HepG2 (cell line): Measurements from ENCODE around the gene DENND2A. TPM values are rescaled to one million over a fixed set of nuclear protein-coding genes. Genes with fewer than 3 reads are reported as not detected.

Experiments used
- ATAC-seq: fragments of 200-7000 bp; cut with Tn5 transposase; 3 replicates; pipeline ENCODE4 v1.9.1; 2020; ENCODE audit warnings: mild to moderate bottlenecking, moderate library complexity
- BruUV-seq: library from RNA; stranded (reverse); fragments of 400-500 nt; replicated peaks from 2 replicates; lab custom pipeline; 2021; lab: Mats Ljungman, UMichigan
- CTCF ChIA-PET: fragments of 300-600 bp; formaldehyde crosslinking; extraction: SDS; loops from one replicate; lab custom pipeline; 2021; ENCODE audit warnings: low total read pairs, inconsistent platforms, low intra/inter-chr PET ratio; lab: Yijun Ruan, JAX
- POLR2A ChIA-PET: fragments of 350-600 bp; sonication (Branson Sonifier 250); formaldehyde crosslinking; loops from one replicate; lab custom pipeline; 2020; ENCODE audit warnings: antibody characterized with exemption, inconsistent platforms; lab: Yijun Ruan, JAX
- DNase-seq: peaks from one replicate; pipeline ENCODE4 v3.0.0-alpha.2; 2015; ENCODE audit warnings: low spot score
- FAIRE-seq: peaks from 3 replicates; lab custom pipeline; 2011; peaks lifted over from hg19 to GRCh38; lab: Jason Lieb, UNC
- H2AFZ ChIP-seq: one replicate; pipeline ENCODE4 v1.6.1; 2011; ENCODE audit warnings: low read length, inconsistent platforms
- H3K27ac ChIP-seq: fragments of 300-600 bp; 3 replicates; pipeline ENCODE4 v1.8.0; 2011; ENCODE audit warnings: mixed run types, mild to moderate bottlenecking, mixed read lengths, low read length, inconsistent platforms; ENCODE audit not compliant: insufficient read depth; ENCODE audit errors: extremely low read length
- H3K27me3 ChIP-seq, 2 experiments: fragments of 200-600 bp in 1 of 2; 2 replicates in 1 of 2; 3 replicates in 1 of 2; pipeline versions ENCODE4 v1.6.0 to v1.8.0; 2011; ENCODE audit warnings: low read length in 2 of 2, mild to moderate bottlenecking in 2 of 2, moderate library complexity in 2 of 2, inconsistent platforms in 1 of 2; ENCODE audit not compliant: insufficient read depth in 2 of 2, control insufficient read depth in 1 of 2
- H3K36me3 ChIP-seq, 2 experiments: fragments of 200-600 bp in 1 of 2; replicated peaks in 1 of 2; 2 replicates in 1 of 2; 3 replicates in 1 of 2; pipeline versions ENCODE4 v1.5.1 to v1.8.0; 2011; ENCODE audit warnings: low read length in 2 of 2, inconsistent platforms in 1 of 2; ENCODE audit not compliant: insufficient read depth in 2 of 2, control insufficient read depth in 1 of 2
- H3K4me1 ChIP-seq: 2 replicates; pipeline ENCODE4 v1.5.1; 2012; ENCODE audit warnings: low read length, inconsistent platforms; ENCODE audit not compliant: insufficient read depth
- H3K4me2 ChIP-seq: 2 replicates; pipeline ENCODE4 v1.6.0; 2011; ENCODE audit warnings: low read depth, low read length, inconsistent platforms
- H3K4me3 ChIP-seq, 3 experiments: fragments of 200-600 bp in 1 of 3; sonication (generic), shearing (Covaris generic) in 1 of 3; replicated peaks in 1 of 3; 2 replicates each; pipeline ENCODE4 v1.5.1; 2011 to 2016; ENCODE audit warnings: low read length in 3 of 3, inconsistent platforms in 2 of 3, low read depth in 2 of 3, mild to moderate bottlenecking in 2 of 3, control low read depth in 1 of 3, mixed read lengths in 1 of 3; ENCODE audit not compliant: insufficient read depth in 1 of 3
- H3K79me2 ChIP-seq: one replicate; pipeline ENCODE4 v1.6.1; 2011; ENCODE audit warnings: low read length, inconsistent platforms; ENCODE audit not compliant: insufficient read depth
- H3K9ac ChIP-seq: 2 replicates; pipeline ENCODE4 v1.6.0; 2011; ENCODE audit warnings: mild to moderate bottlenecking, low read depth, low read length, inconsistent platforms; ENCODE audit not compliant: insufficient read depth
- H3K9me3 ChIP-seq: 2 replicates; pipeline ENCODE4 v1.5.1; 2012; ENCODE audit warnings: mild to moderate bottlenecking, low read length
- H4K20me1 ChIP-seq: 2 replicates; pipeline ENCODE4 v1.6.0; 2011; ENCODE audit warnings: inconsistent platforms, mild to moderate bottlenecking, low read length, moderate library complexity; ENCODE audit not compliant: insufficient read depth
- BCL6 ChIP-seq: IDR thresholded peaks from 2 replicates; pipeline ENCODE4 v1.6.1; 2016; ENCODE audit warnings: missing genetic modification reagents, missing compliant biosample characterization
- GABPB1 ChIP-seq: IDR thresholded peaks from 2 replicates; pipeline ENCODE4 v1.6.1; 2016; ENCODE audit warnings: mild to moderate bottlenecking, missing genetic modification reagents, moderate library complexity, missing compliant biosample characterization
- HCFC1 ChIP-seq: fragments of 150-350 bp; IDR thresholded peaks from 2 replicates; pipeline ENCODE4 v1.6.1; 2014; ENCODE audit warnings: low read depth, low read length
- HMGXB4 ChIP-seq, 2 experiments: sonication (generic) in 1 of 2; formaldehyde crosslinking in 1 of 2; IDR thresholded peaks; 2 replicates each; pipeline versions ENCODE4 v1.4.0 to v1.6.1; 2018 to 2020; ENCODE audit warnings: missing genetic modification reagents in 2 of 2, borderline replicate concordance in 1 of 2, low read depth in 1 of 2, mild to moderate bottlenecking in 1 of 2, missing biosample characterization in 1 of 2
- LCORL ChIP-seq, 2 experiments: fragments of 450-650 bp in 1 of 2; sonication (generic) in 1 of 2; formaldehyde crosslinking in 1 of 2; IDR thresholded peaks; 2 replicates each; pipeline versions ENCODE4 v1.5.0 to v1.6.1; 2017 to 2020; ENCODE audit warnings: antibody characterized with exemption in 1 of 2, missing genetic modification reagents in 1 of 2
- MAX ChIP-seq: IDR thresholded peaks from 2 replicates; pipeline ENCODE4 v1.6.1; 2012; ENCODE audit warnings: inconsistent platforms
- MLXIP ChIP-seq: sonication (generic); formaldehyde crosslinking; IDR thresholded peaks from 2 replicates; pipeline ENCODE4 v1.9.0; 2021; ENCODE audit warnings: missing genetic modification reagents, borderline replicate concordance
- POLR2G ChIP-seq: fragments of 200-400 bp; formaldehyde crosslinking; IDR thresholded peaks from 2 replicates; pipeline ENCODE4 v1.6.1; 2018; ENCODE audit warnings: mild to moderate bottlenecking, low read depth, low read length, moderate library complexity
- TAF1 ChIP-seq: sonication (generic); formaldehyde crosslinking; IDR thresholded peaks from 2 replicates; pipeline ENCODE4 v1.4.0; 2020; ENCODE audit warnings: missing genetic modification reagents
- ZC3H13 ChIP-seq: sonication (generic); formaldehyde crosslinking; IDR thresholded peaks from 2 replicates; pipeline ENCODE4 v1.8.1; 2023; ENCODE audit warnings: mild to moderate bottlenecking, missing genetic modification reagents, moderate library complexity
- ZNF776 ChIP-seq: sonication (generic); formaldehyde crosslinking; IDR thresholded peaks from 2 replicates; pipeline ENCODE4 v1.4.0; 2020; ENCODE audit warnings: mild to moderate bottlenecking, missing genetic modification reagents
- ZNF891 ChIP-seq: sonication (generic); formaldehyde crosslinking; IDR thresholded peaks from 2 replicates; pipeline ENCODE4 v1.5.0; 2020; ENCODE audit warnings: mild to moderate bottlenecking, missing genetic modification reagents
- WGBS: methylation state at CpG from one replicate; pipeline ENCODE4 v1.1.6; 2017; ENCODE audit warnings: low lambda C conversion rate; 5-methylcytosine and 5-hydroxymethylcytosine counted together
- in situ Hi-C: cut with HindIII; loops from 2 replicates; pipeline ENCODE4 v1.10.0; 2017; ENCODE audit warnings: low pct_unique_long_range_greater_than_20kb; ENCODE audit not compliant: extremely low pct_ligation_motif_present
- intact Hi-C: fragments of 100-400 bp; cut with micrococcal nuclease; formaldehyde crosslinking; loops from one replicate; pipeline ENCODE4 v1.10.0; 2022; ENCODE audit not compliant: unreplicated experiment
- polyA plus RNA-seq, 8 experiments: library from polyadenylated mRNA; depleted of rRNA in 3 of 8; stranded (reverse) in 7 of 8; unstranded in 1 of 8; fragments of >200 nt; fragmentation: Illumina TruSeq in 4 of 8; extraction: Trizol in 4 of 8; gene quantifications; 2 replicates each; pipeline versions ENCODE4 v1.2.1 to v1.2.3, GENCODE V29; 2011 to 2016; ENCODE audit warnings: low read depth in 4 of 8, missing spikeins in 1 of 8, mixed read lengths in 1 of 8; ENCODE audit not compliant: insufficient read depth in 1 of 8
- total RNA-seq, 5 experiments: library from RNA; depleted of rRNA; stranded (reverse); fragments of >200 nt; fragmentation: Illumina TruSeq; extraction: Trizol; gene quantifications; 2 replicates each; pipeline ENCODE4 v1.2.3, GENCODE V29; 2016; ENCODE audit warnings: low read depth in 1 of 5
- TF ChIP-seq, protein P1 (sequence below): sonication (generic); formaldehyde crosslinking; conservative IDR thresholded peaks from 2 replicates; pipeline ENCODE4 v1.8.1; 2023; ENCODE audit warnings: missing genetic modification reagents
- TF ChIP-seq, protein P2 (sequence below): sonication (generic); formaldehyde crosslinking; IDR thresholded peaks from 2 replicates; pipeline ENCODE4 v1.4.0; 2020; ENCODE audit warnings: missing genetic modification reagents

DENND2A gene
- total and polyA plus RNA-seq, 2 of the 13 experiments (the other 11 are each of a cell fraction or from before 2014, with no cell fraction given): not detected

GRCh38 chr7:140618306-140618705, 22.3 kb downstream of the DENND2A start:
- Histone ChIP-seq H3K27me3 (0 out of 5 replicates have a peak, but pooled peaks cover 0 to 2% of the 10 kb centered on the region in 2 experiments), H3K27ac (no peak overlapping the region), H2AFZ (no peak overlapping the region), H3K4me3 (no peak overlapping the region), H3K4me1 (no peaks in the 10 kb centered on the region), H3K36me3 (no peaks in the 10 kb centered on the region), H3K79me2 (no peaks in the 10 kb centered on the region), H3K9me3 (no peaks in the 10 kb centered on the region), H3K4me2 (no peak overlapping the region), H4K20me1 (no peaks in the 10 kb centered on the region), H3K9ac (no peak overlapping the region)
- POLR2A ChIA-PET: no interaction called here
- in situ Hi-C loops (no loop called here), intact Hi-C loops (no loop called here)
- FAIRE-seq (no peak), DNase-seq (no peak), ATAC-seq (no peak)
- CTCF ChIA-PET: no interaction called here
- 47% methylated on average over 5 of the region's 5 CpGs for WGBS
- BruUV-seq: no TSS peak
- no peak for TF ChIP-seq ZNF891 (CRISPR knock-in tag)
- no peak for TF ChIP-seq MAX
- no peak for TF ChIP-seq MLXIP (CRISPR knock-in tag)
- TF ChIP-seq ZNF776: no peak
- TF ChIP-seq TAF1 (CRISPR knock-in tag): no peak
- no peak for TF ChIP-seq GABPB1 (CRISPR knock-in tag)
- TF ChIP-seq HCFC1: no peak
- TF ChIP-seq ZC3H13 (CRISPR knock-in tag): no peak
- TF ChIP-seq LCORL (IDR thresholded peaks at IDR 0.05): no peak
- TF ChIP-seq LCORL (CRISPR knock-in tag; IDR thresholded peaks at IDR 0.05): no peak
- TF ChIP-seq, protein P1, sequence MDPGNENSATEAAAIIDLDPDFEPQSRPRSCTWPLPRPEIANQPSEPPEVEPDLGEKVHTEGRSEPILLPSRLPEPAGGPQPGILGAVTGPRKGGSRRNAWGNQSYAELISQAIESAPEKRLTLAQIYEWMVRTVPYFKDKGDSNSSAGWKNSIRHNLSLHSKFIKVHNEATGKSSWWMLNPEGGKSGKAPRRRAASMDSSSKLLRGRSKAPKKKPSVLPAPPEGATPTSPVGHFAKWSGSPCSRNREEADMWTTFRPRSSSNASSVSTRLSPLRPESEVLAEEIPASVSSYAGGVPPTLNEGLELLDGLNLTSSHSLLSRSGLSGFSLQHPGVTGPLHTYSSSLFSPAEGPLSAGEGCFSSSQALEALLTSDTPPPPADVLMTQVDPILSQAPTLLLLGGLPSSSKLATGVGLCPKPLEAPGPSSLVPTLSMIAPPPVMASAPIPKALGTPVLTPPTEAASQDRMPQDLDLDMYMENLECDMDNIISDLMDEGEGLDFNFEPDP (CRISPR knock-in tag): no peak
- no peak for TF ChIP-seq BCL6 (CRISPR knock-in tag)
- TF ChIP-seq, protein P2, sequence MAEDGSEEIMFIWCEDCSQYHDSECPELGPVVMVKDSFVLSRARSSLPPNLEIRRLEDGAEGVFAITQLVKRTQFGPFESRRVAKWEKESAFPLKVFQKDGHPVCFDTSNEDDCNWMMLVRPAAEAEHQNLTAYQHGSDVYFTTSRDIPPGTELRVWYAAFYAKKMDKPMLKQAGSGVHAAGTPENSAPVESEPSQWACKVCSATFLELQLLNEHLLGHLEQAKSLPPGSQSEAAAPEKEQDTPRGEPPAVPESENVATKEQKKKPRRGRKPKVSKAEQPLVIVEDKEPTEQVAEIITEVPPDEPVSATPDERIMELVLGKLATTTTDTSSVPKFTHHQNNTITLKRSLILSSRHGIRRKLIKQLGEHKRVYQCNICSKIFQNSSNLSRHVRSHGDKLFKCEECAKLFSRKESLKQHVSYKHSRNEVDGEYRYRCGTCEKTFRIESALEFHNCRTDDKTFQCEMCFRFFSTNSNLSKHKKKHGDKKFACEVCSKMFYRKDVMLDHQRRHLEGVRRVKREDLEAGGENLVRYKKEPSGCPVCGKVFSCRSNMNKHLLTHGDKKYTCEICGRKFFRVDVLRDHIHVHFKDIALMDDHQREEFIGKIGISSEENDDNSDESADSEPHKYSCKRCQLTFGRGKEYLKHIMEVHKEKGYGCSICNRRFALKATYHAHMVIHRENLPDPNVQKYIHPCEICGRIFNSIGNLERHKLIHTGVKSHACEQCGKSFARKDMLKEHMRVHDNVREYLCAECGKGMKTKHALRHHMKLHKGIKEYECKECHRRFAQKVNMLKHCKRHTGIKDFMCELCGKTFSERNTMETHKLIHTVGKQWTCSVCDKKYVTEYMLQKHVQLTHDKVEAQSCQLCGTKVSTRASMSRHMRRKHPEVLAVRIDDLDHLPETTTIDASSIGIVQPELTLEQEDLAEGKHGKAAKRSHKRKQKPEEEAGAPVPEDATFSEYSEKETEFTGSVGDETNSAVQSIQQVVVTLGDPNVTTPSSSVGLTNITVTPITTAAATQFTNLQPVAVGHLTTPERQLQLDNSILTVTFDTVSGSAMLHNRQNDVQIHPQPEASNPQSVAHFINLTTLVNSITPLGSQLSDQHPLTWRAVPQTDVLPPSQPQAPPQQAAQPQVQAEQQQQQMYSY: no peak
- TF ChIP-seq POLR2G: no peak
- TF ChIP-seq HMGXB4 (CRISPR knock-in tag; IDR thresholded peaks at IDR 0.05; ENCODE audit: borderline replicate concordance in 1 of 2, low read depth in 1 of 2): no peak
